Activated CD4-positive, alpha-beta T cell treated with anti-CD3 and anti-CD28 coated beads, Interleukin-2, Interleukin-4, amounts not matched to agents 100 ng/mL and 50 ng/mL, durations not matched to agents 16 hours and 8 hours (primary cell): Measurements from ENCODE around the gene DUSP6.

ENCODE experiments used
- DNase-seq: peaks from one replicate; pipeline ENCODE4 v3.0.0-alpha.2; 2020; ENCODE audit warnings: low spot score

DUSP6 gene

DNA sequence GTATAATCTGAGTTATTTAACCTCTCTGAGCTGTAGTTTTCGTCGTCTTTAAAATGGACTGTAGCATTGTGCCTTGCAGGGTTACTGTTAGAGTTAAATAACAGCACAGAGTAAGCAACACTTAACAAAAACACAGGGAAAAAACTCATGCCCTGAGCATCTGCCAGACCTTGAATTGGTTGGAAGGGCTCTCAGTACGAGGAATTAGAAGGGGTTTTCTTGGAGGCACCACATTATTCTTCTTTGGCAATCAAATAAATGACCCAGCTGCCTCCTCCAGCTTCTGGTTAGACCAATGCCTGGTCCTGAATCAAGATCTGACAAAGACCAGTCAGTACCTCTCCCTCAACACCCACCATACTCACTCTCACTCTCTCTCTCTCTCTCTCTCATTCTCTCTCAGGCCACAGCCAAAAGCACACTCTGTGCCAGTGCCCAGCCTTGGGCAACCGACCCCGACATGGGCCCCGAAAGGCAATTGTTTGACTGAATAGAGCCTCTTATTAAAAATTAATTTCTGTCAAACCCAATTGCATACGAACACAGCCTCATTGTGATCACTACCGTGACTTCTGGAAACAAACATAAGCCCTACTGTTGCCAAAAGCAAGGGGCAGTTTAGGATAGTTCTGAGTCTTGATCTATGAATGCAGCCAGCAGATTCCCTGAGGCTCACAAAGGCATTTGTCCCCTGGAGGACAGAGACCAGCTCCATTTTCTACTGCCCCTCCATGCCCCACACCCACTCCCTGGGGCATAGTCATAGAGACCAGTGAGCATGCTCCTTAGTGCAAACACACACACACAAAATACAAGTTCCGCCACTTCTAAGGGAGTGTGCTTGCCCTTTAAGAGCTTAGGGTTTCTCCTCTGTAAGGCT, 23.9 kb downstream of the DUSP6 start:
- DNase-seq, result no peak

- DNase-seq, result no peak
These were observed 24.7 kb downstream of the DUSP6 start for GRCh38 chr12:89327486-89328094.

GRCh38 chr12:89326239-89327040, 25.9 kb downstream of the DUSP6 start:
- no peak for DNase-seq

DNA sequence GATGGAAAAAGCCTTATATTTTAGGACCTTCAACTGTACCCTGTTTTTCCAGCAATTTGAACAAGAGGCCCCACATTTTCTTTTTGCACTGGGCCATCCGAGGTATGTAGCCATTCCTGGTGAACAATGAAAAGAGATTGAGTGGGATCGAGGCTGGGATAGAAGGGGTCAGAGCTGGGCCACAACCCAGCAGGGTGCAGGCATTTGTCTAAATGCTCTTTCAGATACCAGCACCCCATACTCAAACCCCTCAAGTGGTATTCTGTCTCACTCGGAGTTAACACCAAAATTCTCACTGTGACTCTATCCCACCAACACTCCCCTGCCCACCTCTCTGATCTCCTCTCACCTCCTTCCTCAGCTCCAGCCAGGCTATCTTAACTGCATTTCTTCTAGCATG, 26.8 kb downstream of the DUSP6 start:
- no peak for DNase-seq

GRCh38 chr12:89324437-89324836, 27.9 kb downstream of the DUSP6 start:
- no peak for DNase-seq

DNA sequence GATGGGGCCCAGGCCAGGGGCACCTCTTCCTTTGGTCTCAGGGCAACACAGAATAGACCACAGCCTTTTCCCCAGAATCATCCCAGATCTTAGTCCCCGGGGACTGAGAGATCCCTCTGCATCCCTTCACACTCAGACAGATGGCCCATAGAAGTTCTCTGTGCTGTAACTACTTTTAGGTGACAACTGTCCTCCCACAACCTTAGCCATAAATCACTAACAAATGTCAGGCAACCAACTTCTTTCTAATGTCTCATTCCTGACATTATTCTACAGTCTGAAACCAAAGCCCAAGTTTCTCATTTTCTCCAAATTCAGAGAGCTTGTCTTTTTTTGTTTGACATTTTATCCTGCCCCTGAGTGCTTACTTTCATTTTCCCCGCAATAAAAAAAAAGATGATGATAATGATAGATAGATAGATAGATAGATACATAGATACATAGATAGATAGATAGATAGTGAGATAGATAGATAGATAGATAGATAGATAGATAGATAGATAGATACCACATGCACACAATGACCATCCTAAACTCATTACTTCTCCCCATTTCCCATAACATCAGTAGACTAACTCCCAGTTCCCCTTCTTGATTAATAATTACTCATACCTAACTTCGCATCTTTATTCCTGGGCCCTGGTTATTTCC, 28.6 kb downstream of the DUSP6 start:
- no peak for DNase-seq

GRCh38 chr12:89320735-89321134, 31.6 kb downstream of the DUSP6 start:
- no peak for DNase-seq

GRCh38 chr12:89319606-89320005, 32.7 kb downstream of the DUSP6 start:
- no peak for DNase-seq

GRCh38 chr12:89319122-89319521, 33.2 kb downstream of the DUSP6 start:
- DNase-seq, result no peak

- no peak for DNase-seq
These were observed 35.6 kb downstream of the DUSP6 start for GRCh38 chr12:89316705-89317139.

DNA sequence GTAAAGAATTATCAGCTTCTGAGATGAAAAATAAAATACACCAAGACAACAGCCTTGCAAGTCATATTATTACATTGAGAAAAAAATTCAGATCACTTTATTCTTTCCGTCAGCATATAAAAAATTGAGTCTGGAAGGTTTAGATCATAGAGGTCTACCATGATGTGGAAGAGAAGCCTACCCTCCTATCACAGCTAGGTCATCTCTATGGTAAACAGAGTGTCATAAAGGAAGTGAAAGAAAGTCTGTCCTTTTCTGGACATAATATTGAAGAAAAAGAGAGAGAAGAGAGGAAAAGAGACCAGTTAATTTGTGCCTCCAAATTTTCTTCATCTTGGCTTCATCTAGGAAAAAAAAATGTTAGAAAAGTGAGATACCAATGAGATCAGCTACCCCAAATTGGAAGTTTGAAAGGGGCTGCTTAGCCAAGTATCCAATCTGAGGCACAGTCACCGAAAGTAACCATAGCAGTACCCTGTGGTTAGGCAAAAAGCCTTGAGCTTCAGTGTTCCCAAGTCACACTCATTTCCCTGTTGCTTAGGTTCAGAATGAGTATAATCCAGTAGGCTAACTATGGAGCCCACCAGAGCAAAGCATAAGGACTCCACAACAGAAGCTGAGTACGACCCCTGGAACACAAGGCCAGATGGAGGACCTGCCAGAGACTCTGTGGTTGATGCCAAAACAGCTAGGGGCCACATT, 38.1 kb downstream of the DUSP6 start:
- DNase-seq, result no peak

DNA sequence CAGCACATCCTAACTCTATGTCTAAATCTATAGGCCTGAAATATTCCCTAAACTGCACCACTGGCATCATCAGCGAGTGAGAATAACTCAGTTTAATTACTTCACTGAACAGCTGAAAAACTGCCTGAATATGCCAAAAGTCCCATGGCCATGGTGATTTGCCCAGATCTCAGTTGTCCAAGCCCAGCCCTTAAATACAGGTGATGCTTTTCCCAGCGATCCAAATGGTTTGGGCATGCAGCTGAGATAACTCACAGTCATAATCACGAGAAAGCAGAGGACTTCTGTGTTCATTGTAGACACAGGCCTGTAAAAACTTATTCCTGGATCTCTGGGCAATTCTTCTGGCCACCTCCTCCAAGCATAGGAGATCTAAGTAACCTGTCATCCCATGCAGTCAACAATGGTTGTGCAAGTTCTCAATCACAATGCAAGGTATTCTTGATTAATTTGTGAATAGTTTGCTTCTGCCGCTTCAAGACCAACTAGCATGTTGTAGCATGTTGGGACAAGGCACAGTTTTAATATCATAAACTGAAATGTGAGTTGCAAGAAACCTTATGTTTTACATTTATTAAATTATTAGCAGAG, 40.5 kb downstream of the DUSP6 start:
- DNase-seq, result no peak

- no peak for DNase-seq
These were observed 42.5 kb downstream of the DUSP6 start for GRCh38 chr12:89309815-89310214.

DNA sequence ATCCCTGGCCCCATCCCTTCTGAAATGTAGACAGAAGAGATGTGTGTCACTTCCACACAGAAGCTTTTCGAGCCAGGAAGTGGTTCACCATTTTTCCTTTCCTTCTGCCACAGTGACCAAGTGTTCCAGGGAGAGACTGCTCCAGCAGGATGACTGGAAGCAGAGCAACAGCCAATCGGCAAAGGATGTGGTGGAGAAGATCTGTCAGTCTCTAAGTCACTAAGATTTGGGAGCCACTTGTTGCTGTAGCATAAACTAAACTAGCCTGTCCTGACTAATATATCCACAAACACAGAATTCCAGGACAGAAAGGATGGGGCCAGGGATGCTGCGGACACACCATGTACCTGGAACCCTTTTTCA, 42.9 kb downstream of the DUSP6 start:
- DNase-seq, result no peak

DNA sequence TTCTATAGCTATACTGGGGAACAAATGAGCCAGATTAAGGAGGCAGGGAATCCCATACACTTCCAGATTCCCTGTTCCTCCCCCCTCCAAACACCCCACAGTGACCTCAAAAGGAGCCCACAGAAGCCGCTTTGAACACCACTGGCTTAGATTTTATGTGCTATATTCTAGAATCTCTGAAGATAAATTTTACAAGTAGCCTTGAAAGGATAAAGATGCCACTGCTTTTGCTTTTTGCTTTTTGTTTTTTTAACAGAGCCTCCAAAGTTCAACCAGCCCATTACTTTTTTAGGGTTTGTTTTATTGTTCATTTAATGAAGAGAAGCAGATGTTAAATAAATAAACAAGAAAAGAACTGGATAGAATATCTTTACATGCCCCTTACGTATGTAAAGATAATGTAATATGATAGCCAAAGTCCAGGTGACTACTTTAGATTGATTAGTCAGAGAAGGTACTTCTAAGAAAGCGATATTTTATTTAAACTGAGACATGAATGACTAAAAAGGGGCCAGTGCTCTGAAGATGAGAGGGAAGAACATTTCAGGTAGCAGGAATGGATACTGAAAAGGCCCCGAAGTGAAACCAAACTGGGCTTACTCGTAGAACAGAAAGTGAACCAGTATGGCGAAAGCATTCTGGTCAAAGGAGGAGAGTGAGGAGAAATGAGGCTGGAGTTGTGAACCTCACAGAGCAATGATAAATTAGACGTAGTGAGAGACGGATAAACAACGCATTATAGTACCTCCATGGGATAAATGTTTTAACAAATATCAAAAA, 44.6 kb downstream of the DUSP6 start:
- no peak for DNase-seq

GRCh38 chr12:89306827-89307473, 45.4 kb downstream of the DUSP6 start:
- DNase-seq, result no peak

GRCh38 chr12:89305373-89305772, 46.9 kb downstream of the DUSP6 start:
- no peak for DNase-seq

GRCh38 chr12:89299931-89300330, 52.4 kb downstream of the DUSP6 start:
- no peak for DNase-seq

DNA sequence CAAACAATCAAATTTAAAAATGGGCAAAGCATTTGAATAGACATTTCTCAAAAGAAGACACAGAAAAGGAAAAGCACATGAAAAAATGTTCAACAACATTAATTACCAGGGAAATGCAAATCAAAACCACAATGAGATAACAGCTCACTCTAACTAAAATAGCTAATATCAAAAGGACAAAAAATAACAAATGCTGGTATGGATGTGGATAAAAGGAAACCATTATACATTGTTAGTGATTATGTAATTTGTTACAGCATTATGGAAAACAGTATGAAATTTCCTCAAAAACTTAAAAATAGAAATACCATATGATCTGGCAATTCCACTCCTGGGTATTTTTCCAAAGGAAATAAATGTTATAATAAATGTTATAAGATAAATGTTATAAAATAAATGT, 52.9 kb downstream of the DUSP6 start:
- no peak for DNase-seq
